Chondrocyte (in vitro differentiated cells): ENCODE data around the gene MAGEA2. TPM values are rescaled to one million over a fixed set of nuclear protein-coding genes. Genes with fewer than 3 reads are reported as not detected.
"Not testable (repeated sequence)": the region's sequence is repeated elsewhere in the genome, so short reads cannot be mapped to it uniquely, and the experiment has no call there.

Source experiments
- DNase-seq: peaks from one replicate; pipeline ENCODE4 v3.0.0; 2021; ENCODE audit warnings: mixed read lengths, low spot score
- H3K27ac Mint-ChIP-seq: one replicate; pipeline ENCODE4 v1.8.0; 2021; ENCODE audit warnings: mild to moderate bottlenecking, moderate library complexity, mixed read lengths; ENCODE audit not compliant: unreplicated experiment
- H3K27me3 Mint-ChIP-seq: 2 replicates; pipeline ENCODE4 v1.8.0; 2021; ENCODE audit warnings: low read depth, mixed read lengths
- H3K36me3 Mint-ChIP-seq: 2 replicates; pipeline ENCODE4 v1.8.0; 2021; ENCODE audit warnings: low read depth, mixed read lengths
- H3K4me1 Mint-ChIP-seq: 2 replicates; pipeline ENCODE4 v1.8.0; 2021; ENCODE audit warnings: low read depth, mild to moderate bottlenecking, mixed read lengths
- H3K4me3 Mint-ChIP-seq: one replicate; pipeline ENCODE4 v1.8.0; 2021; ENCODE audit warnings: mild to moderate bottlenecking, moderate library complexity, mixed read lengths; ENCODE audit not compliant: unreplicated experiment
- H3K9me3 Mint-ChIP-seq: 2 replicates; pipeline ENCODE4 v1.8.0; 2021; ENCODE audit warnings: low read depth, mixed read lengths
- long read RNA-seq: library from polyadenylated mRNA; stranded (forward); transcript quantifications from one replicate; pipeline ENCODE4 v2.0.0, GENCODE V29; 2021
- total RNA-seq: library from RNA; stranded (reverse); gene quantifications from 3 replicates; pipeline ENCODE4 v1.2.1, GENCODE V29; 2021
- TF ChIP-seq, protein P1 (sequence below): fragments of 200-600 bp; sonication (generic); IDR thresholded peaks from 2 replicates; pipeline ENCODE4 v1.5.0; 2021; ENCODE audit warnings: antibody characterized with exemption, mild to moderate bottlenecking, moderate library complexity

MAGEA2 gene, protein sequence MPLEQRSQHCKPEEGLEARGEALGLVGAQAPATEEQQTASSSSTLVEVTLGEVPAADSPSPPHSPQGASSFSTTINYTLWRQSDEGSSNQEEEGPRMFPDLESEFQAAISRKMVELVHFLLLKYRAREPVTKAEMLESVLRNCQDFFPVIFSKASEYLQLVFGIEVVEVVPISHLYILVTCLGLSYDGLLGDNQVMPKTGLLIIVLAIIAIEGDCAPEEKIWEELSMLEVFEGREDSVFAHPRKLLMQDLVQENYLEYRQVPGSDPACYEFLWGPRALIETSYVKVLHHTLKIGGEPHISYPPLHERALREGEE
- not detected in 3 replicates for total RNA-seq
- long read RNA-seq = 0 reads

DNA sequence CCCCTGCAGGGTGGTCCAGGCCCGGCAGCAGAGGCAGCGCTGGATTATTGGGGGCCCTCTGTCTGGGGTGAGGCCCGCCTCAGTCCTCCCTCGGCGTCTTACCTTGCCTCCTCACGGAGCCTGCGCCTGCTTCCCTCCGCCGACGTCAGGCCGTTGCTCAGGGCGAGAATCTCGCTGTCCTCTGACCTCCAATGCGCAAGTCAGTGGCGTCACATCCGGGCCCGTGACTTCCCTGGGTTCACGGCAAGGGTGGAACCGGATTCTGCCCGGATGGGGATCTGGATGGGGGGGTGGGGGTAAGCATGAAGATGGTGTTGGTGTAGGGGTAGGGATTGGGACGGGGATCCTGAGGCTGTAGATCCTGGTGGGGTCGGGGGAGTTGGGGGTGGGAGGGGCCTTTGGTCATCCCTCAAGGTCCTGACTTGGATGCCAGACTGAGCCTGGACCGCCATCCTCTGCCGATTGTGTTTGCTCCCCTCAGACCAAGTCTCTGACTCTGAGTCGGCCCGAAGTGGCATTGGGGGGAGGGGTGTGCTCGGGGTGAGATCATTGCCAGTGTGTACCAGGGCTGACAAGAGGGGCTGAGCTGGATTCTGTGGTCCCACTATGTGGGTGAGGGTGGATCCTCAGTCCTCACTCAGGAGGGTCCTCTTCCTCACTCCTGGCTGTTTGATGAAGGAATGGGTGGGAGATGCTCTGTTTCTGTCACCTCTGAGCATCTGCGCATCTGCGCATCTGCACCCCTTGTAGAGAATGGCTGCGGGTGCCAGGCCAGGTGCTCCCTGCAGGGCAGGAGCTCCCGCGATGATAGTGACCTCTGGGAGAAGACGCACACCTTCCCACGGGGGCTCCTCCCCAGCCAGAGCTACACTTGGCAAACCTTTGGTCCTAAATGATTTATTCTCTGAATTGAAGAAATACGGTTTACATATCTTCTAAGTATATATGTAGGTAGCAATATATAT, at the start of gene MAGEA2:
Gene MAGEA2 (minus strand): TSS at position 157 of the 965 bp plus-strand sequence. CDS start 2,479 bp downstream, outside the sequence.
- not testable (repeated sequence) for H3K4me3 Mint-ChIP-seq, H3K9me3 Mint-ChIP-seq, H3K27me3 Mint-ChIP-seq, DNase-seq, H3K4me1 Mint-ChIP-seq, H3K27ac Mint-ChIP-seq, H3K36me3 Mint-ChIP-seq

DNA sequence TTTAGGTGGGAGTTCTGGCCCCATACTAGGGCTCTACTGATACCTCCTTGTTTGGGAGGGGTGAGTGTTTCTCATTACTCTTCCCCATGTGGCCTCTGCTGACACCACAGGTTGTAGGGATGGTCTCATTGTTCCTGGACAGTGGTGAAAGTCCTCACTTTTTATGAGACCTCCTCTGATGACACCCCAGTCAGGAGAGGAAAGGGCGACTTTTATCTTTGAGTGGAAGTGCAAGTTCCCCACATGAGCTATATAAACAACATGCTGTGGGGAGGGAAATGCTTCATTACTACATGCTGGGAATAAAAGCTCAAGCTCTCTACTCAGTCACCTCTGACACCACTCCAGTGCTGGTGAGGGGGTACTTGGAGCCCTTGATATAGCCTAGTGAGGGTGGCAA, 45.3 kb upstream of the MAGEA2 start:
- no peak for DNase-seq
- H3K9me3 Mint-ChIP-seq = peaks cover 10% of the 10 kb centered on the region
- no peaks in the 10 kb centered on the region for H3K4me1 Mint-ChIP-seq
- H3K4me3 Mint-ChIP-seq = no peak overlapping the region
- TF ChIP-seq, protein P1, sequence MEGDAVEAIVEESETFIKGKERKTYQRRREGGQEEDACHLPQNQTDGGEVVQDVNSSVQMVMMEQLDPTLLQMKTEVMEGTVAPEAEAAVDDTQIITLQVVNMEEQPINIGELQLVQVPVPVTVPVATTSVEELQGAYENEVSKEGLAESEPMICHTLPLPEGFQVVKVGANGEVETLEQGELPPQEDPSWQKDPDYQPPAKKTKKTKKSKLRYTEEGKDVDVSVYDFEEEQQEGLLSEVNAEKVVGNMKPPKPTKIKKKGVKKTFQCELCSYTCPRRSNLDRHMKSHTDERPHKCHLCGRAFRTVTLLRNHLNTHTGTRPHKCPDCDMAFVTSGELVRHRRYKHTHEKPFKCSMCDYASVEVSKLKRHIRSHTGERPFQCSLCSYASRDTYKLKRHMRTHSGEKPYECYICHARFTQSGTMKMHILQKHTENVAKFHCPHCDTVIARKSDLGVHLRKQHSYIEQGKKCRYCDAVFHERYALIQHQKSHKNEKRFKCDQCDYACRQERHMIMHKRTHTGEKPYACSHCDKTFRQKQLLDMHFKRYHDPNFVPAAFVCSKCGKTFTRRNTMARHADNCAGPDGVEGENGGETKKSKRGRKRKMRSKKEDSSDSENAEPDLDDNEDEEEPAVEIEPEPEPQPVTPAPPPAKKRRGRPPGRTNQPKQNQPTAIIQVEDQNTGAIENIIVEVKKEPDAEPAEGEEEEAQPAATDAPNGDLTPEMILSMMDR = no peak
- H3K36me3 Mint-ChIP-seq = no peaks in the 10 kb centered on the region
- H3K27me3 Mint-ChIP-seq = peaks cover 8% of the 10 kb centered on the region
- no peak overlapping the region for H3K27ac Mint-ChIP-seq

DNA sequence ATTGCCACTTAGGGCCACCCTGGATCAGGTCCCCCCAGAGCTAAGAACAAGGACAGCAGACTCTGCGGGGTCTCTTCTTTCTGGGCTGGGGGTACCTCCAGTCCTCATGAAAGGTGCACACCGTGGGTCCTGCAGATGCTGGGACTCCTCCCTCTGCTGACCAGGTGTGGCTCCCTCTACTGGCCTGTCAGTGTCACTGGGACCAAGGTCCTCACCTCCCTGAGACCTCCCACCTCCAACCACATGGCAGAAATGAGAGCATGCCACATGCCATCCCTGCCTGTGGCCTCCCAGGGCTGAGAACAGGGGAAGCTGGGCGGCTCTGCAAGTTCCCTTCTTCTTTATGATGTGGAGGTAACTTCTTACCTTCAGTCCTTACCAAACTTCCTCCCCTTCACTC, 33.4 kb upstream of the MAGEA2 start:
- H3K36me3 Mint-ChIP-seq, H3K27me3 Mint-ChIP-seq, DNase-seq, H3K9me3 Mint-ChIP-seq, H3K4me3 Mint-ChIP-seq, H3K27ac Mint-ChIP-seq, H3K4me1 Mint-ChIP-seq: not testable (repeated sequence)

DNA sequence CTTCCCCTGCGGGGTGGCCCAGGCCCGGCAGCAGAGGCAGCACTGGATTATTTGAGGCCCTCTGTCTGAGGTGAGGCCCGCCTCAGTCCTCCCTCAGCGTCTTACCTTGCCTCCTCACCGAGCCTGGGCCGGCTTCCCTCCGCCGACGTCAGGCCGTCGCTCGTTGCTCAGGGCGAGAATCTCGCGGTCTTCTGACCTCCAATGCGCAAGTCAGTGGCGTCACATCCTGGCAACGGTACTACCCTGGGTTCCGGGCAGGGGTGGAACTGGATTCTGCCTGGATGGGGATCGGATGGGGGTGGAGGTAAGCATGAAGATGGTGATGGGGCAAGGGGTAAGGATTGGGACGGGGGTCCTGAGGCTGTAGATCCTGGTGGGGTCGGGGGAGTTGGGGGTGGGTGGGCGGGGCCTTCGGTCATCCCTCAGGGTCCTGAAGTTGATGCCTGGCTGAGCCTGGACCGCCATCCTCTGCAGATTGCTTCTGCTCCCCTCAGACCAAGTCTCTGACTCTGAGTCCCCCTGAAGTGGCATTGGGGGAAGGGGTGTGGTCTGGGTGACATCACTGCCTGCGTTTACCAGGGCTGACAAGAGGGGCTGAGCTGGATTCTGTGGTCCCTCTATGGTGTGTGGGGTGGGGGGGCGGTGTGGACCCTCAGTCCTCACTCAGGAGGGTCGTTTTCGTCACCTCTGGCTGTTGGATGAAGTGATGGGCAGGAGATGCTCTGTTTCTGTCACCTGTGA, 16.1 kb upstream of the MAGEA2 start, which contains the start of gene MAGEA6:
Gene MAGEA6 (minus strand): TSS at position 141 of the 741 bp plus-strand sequence. CDS start 2,039 bp downstream, outside the sequence.
- H3K36me3 Mint-ChIP-seq, DNase-seq, H3K27me3 Mint-ChIP-seq, H3K4me1 Mint-ChIP-seq, H3K4me3 Mint-ChIP-seq, H3K9me3 Mint-ChIP-seq, H3K27ac Mint-ChIP-seq: not testable (repeated sequence)

DNA sequence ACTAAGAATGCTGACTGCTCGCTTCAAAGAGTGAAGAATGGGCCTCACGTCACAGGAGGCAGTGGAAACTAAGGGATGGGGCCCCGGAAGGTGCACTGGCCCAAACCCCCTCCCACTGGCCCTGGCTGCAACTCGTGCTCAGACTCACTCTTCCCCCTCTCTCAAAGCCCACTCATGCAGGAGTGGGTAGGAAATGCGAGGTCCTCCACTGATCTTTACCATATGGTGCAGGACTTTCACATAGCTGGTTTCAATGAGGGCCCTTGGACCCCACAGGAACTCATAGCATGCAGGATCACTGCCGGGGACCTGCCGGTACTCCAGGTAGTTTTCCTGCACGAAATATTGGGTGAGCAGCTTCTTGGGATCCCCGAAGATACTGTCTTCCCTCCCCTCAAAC, 12.9 kb upstream of the MAGEA2 start:
- not testable (repeated sequence) for H3K4me3 Mint-ChIP-seq, H3K9me3 Mint-ChIP-seq, H3K27me3 Mint-ChIP-seq, H3K4me1 Mint-ChIP-seq, H3K36me3 Mint-ChIP-seq, DNase-seq, H3K27ac Mint-ChIP-seq

DNA sequence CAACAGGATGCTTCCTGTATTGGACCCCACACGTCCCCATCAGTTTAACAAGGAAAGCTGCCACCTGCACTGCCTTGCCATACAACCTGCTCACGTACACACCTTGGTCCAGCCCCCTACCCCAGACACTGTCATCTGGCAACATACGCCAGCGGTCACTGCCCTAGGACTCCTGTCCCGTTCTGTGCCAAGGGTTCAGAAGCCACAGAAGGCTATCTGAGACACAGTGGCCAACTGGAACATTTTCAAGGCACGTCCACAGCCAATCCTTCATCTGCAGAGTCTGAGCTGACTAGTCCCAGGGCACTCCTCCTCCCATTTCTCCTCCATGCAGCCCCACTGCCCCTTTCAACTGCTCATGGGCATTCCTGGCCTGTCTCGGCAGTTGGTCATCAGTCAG, 7.9 kb upstream of the MAGEA2 start:
- not testable (repeated sequence) for H3K27me3 Mint-ChIP-seq, H3K4me1 Mint-ChIP-seq, H3K36me3 Mint-ChIP-seq, H3K27ac Mint-ChIP-seq, H3K9me3 Mint-ChIP-seq, H3K4me3 Mint-ChIP-seq
- DNase-seq = peak; percentile 21

DNA sequence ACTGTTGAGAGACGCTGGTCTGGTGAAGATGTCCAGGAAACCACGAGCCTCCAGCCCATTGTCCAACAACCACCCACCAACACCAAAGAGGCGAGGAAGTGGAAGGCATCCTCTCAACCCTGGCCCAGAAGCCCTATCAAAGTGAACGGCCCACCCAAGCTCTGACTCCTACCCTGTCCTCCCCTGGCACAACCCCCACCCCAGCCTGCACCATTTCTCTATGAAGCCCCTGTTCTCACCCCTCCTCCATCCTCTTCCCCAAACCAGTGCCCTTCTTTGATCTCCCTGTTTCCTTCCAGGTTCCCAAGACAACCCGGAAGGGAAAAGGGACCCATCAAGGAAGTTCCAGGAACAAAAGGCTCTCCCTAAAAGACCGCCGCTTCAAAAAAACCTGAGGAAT, 5.9 kb upstream of the MAGEA2 start:
- H3K27me3 Mint-ChIP-seq, H3K36me3 Mint-ChIP-seq, H3K4me3 Mint-ChIP-seq, H3K27ac Mint-ChIP-seq, DNase-seq, H3K9me3 Mint-ChIP-seq, H3K4me1 Mint-ChIP-seq: not testable (repeated sequence)

DNA sequence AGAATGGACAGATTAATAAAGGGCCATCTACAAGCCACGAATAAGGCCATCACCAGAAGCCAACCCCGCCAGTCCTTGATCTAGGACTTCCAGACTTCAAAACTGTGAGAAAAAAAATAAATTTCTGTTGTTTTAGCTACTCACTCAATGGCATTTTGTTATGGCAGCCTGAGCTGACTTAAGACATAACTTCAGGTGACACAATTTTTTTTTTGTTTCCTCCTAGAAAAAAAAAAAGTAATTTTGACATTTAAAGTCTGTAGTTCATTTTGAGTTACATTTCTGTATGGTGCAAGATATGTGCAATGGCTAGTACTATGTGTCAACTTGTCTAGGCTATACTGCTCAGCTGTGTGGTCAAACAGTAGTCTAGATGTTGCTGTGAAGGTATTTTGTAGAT, 5.3 kb upstream of the MAGEA2 start, which contains the start of gene CSAG3:
Gene CSAG3 (plus strand): TSS at position 301 of the 400 bp plus-strand sequence.
- H3K9me3 Mint-ChIP-seq, DNase-seq, H3K27ac Mint-ChIP-seq, H3K36me3 Mint-ChIP-seq, H3K4me3 Mint-ChIP-seq, H3K4me1 Mint-ChIP-seq, H3K27me3 Mint-ChIP-seq: not testable (repeated sequence)

DNA sequence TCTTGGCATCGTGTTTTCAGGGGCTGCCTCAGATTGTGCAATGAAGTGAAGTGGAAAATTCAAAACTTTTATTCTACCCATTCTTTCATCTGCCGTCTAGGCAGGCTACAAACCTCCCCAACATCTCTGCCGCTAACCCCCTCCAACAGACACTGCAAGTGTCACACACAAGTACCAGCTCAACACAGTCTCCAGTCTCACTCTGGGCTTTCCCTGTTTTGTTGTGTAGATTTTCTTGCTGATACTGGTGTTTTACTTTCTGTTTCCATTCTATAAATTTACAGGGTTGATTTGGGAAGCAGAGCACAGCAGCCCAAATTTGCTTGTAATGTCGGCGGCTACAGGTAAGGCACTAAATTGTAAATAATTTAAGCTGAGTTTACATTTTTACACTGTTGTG, 1.2 kb upstream of the MAGEA2 start:
- not testable (repeated sequence) for H3K36me3 Mint-ChIP-seq, H3K27me3 Mint-ChIP-seq, H3K27ac Mint-ChIP-seq, H3K4me3 Mint-ChIP-seq, DNase-seq, H3K9me3 Mint-ChIP-seq, H3K4me1 Mint-ChIP-seq
